Suprapubic skin (tissue), 4 donors: ENCODE data around the gene R3HDM4.

Experiments
- EP300 ChIP-seq: sonication (generic); formaldehyde crosslinking; IDR thresholded peaks from one replicate; pipeline ENCODE4 v1.6.1; 2017; ENCODE audit warnings: antibody characterized with exemption
- POLR2AphosphoS5 ChIP-seq, 3 donors: sonication (generic); formaldehyde crosslinking; IDR thresholded peaks; one replicate each; pipeline ENCODE4 v1.6.1; 2017; ENCODE audit warnings: antibody characterized with exemption in 3 of 3
- TF ChIP-seq, protein P1 (sequence below), 2 donors: fragments of 200-600 bp in 1 of 2; fragments of 450-650 bp in 1 of 2; sonication (generic) in 1 of 2; IDR thresholded peaks; one replicate each; pipeline ENCODE4 v1.5.1; 2016 to 2019; ENCODE audit warnings: antibody characterized with exemption in 2 of 2, mild to moderate bottlenecking in 1 of 2, moderate library complexity in 1 of 2

- TF ChIP-seq POLR2AphosphoS5 (IDR thresholded peaks at IDR 0.05) (no peak), EP300 (no peak)
- TF ChIP-seq, protein P1, sequence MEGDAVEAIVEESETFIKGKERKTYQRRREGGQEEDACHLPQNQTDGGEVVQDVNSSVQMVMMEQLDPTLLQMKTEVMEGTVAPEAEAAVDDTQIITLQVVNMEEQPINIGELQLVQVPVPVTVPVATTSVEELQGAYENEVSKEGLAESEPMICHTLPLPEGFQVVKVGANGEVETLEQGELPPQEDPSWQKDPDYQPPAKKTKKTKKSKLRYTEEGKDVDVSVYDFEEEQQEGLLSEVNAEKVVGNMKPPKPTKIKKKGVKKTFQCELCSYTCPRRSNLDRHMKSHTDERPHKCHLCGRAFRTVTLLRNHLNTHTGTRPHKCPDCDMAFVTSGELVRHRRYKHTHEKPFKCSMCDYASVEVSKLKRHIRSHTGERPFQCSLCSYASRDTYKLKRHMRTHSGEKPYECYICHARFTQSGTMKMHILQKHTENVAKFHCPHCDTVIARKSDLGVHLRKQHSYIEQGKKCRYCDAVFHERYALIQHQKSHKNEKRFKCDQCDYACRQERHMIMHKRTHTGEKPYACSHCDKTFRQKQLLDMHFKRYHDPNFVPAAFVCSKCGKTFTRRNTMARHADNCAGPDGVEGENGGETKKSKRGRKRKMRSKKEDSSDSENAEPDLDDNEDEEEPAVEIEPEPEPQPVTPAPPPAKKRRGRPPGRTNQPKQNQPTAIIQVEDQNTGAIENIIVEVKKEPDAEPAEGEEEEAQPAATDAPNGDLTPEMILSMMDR (IDR thresholded peaks at IDR 0.05), result no peak
These were observed 12.1 kb upstream of the R3HDM4 start for GRCh38 chr19:925087-925525.
